ENCODE data around the gene PCDH9. TPM values are rescaled to one million over a fixed set of nuclear protein-coding genes. Genes with fewer than 3 reads are reported as not detected.

The PCDH9 gene
- total RNA-seq, 1 donor from 2014 or later: 20.2 TPM

DNA sequence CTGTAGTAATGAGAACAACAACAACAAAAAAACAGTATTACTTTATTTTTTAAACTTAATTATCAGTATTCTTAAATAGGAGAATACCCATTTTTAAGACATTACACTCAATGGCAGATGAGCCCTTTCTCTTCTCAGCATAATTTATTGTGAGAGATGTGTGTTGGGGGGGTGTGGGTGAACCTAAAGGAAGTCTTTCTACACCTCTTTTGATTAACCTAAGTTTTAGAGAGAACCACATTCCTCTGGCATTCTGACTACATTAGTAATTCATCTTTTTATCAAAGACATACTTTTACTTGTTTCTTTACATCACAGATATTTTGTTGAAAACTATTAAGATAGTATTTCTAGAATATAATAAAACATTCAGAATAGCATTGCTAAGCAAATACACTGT lies 890.9 kb downstream of the PCDH9 start:
- Mint-ChIP-seq H3K27me3 (no peaks in the 10 kb centered on the region), H3K4me1 (ENCODE audit: unreplicated experiment) (peaks cover 3% of the 10 kb centered on the region), H3K4me3 (no peak overlapping the region), H3K36me3 (no peaks in the 10 kb centered on the region), H3K9me3 (no peaks in the 10 kb centered on the region), H3K27ac (no peak overlapping the region)
- no peak for TF ChIP-seq CTCF (conservative IDR thresholded peaks at IDR 0.05)
- no peak for DNase-seq (ENCODE audit: extremely low spot score, unreplicated experiment)

DNA sequence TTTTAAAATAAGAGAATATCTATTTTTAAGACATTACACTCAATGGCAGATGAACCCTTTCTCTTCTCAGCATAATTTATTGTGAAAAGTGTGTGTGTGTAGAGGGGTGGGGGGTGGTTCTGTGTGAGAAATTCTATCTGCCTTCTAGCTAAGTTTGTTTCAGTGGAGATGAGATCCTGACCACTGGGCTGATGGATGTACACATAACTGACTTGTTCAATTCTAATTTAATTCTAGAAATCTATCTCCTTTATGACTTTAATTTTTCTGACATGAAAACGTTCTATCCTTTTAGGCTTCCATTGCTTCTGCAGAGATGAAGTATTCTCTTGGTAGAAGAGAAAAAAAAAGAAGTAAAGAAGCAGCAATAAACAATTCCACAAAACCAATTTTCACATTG lies 891.6 kb downstream of the PCDH9 start:
- H3K4me1 Mint-ChIP-seq (ENCODE audit: unreplicated experiment): peaks cover 3% of the 10 kb centered on the region
- TF ChIP-seq CTCF (conservative IDR thresholded peaks at IDR 0.05): no peak
- H3K36me3 Mint-ChIP-seq: no peaks in the 10 kb centered on the region
- H3K27me3 Mint-ChIP-seq: no peaks in the 10 kb centered on the region
- no peak overlapping the region for H3K4me3 Mint-ChIP-seq
- DNase-seq (ENCODE audit: extremely low spot score, unreplicated experiment): no peak
- H3K9me3 Mint-ChIP-seq: no peaks in the 10 kb centered on the region
- no peak overlapping the region for H3K27ac Mint-ChIP-seq

DNA sequence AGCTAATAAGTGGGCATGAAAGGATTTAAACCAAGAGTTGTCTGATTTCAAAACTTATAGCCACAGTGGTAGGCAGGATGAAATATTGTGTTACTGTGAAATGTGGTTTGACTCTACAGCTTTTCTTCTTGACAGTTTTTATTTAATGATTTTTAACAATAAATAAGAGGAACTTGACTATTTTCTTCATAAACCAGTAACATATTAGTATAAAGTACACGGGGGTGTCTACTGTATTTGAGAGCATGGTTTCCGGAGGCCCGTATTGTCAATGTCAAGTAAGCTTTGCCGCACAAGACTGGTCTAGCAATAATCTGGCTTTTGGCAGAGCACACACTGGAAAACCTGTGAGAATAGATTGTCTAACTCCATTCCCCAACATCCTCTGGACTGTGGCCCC lies 894.5 kb downstream of the PCDH9 start:
- Mint-ChIP-seq H3K27me3 (no peaks in the 10 kb centered on the region), H3K27ac (no peak overlapping the region), H3K4me1 (ENCODE audit: unreplicated experiment) (no peaks in the 10 kb centered on the region), H3K4me3 (no peak overlapping the region), H3K9me3 (no peaks in the 10 kb centered on the region), H3K36me3 (no peaks in the 10 kb centered on the region)
- DNase-seq (ENCODE audit: extremely low spot score, unreplicated experiment): no peak
- no peak for TF ChIP-seq CTCF (conservative IDR thresholded peaks at IDR 0.05)

DNA sequence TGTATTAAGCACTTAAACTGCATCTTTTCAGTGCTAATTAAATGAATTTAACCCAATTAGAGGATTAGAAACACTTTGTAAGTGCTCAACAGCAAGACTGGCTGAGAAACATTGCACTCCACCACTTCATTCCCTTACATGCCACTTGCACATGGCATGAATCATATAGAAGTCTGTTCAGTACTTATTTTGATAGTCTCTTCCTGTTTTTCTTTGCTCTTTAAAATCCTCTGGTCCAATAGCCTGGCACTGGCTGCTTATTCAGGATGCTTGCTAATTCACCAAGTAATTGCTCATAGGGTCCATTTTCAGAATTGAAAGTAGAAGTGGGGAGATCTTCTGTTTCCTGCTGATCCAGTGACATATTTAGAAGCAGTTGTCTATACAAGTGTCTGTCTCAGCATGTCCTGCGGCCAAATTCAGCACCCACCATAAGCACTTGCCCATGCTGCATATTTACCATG lies 900.1 kb downstream of the PCDH9 start:
- Mint-ChIP-seq H3K36me3 (no peaks in the 10 kb centered on the region), H3K4me1 (ENCODE audit: unreplicated experiment) (peaks cover 5% of the 10 kb centered on the region), H3K9me3 (peaks cover 4% of the 10 kb centered on the region), H3K27me3 (no peaks in the 10 kb centered on the region), H3K4me3 (no peak overlapping the region), H3K27ac (no peak overlapping the region)
- no peak for TF ChIP-seq CTCF (conservative IDR thresholded peaks at IDR 0.05)
- no peak for DNase-seq (ENCODE audit: extremely low spot score, unreplicated experiment)

DNA sequence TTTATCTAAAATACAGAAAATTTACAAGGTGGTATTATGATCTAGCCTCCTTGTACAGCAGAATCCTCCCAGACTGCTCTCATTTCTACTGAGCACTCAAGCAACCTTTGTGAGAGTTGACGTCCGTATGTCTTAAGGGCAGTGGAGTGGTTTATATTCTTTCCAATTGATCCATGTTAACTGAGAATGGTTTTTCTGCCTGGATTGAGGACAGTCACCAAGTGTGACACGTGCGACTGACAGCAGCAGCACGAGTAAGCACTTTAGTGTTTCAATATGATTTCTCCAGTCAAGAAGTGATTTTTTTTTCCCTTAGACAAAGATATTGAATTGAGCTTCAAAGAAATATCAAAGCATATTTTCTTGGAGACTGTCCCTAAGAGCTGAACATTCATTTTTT lies 901.7 kb downstream of the PCDH9 start:
- Mint-ChIP-seq H3K27me3 (no peaks in the 10 kb centered on the region), H3K9me3 (peaks cover 4% of the 10 kb centered on the region), H3K4me3 (no peak overlapping the region), H3K4me1 (ENCODE audit: unreplicated experiment) (peaks cover 5% of the 10 kb centered on the region), H3K36me3 (no peaks in the 10 kb centered on the region), H3K27ac (no peak overlapping the region)
- DNase-seq (ENCODE audit: extremely low spot score, unreplicated experiment): no peak
- TF ChIP-seq CTCF (conservative IDR thresholded peaks at IDR 0.05): no peak

DNA sequence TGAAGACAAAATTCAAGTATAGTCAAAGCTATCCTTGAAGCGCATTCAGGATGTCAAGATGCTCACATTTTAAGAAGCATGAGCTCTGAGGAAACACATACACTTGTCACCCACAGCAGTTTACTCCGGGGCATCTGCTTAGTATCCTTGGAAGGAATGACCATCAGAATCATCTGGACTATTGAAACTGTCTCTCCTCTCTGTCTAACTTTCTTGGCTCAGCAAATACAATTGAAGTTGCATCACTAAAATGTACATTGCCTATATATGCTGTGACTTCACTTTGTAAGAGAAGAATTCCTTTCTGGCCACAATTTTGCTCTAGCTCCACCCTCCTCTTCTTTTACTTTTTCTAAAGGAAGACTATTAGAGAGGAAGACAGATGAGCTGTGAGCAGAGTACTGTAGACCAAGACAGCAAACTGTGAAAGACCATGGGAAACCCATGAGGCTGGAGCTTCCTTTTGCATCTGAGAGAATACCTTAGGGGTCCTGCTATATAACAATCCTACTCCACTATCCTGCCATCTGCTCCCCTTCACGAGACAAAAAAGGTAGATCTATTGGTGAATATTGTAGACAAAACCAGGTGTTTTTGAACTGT lies 906.3 kb downstream of the PCDH9 start:
- Mint-ChIP-seq H3K4me1 (ENCODE audit: unreplicated experiment) (no peaks in the 10 kb centered on the region), H3K27me3 (no peaks in the 10 kb centered on the region), H3K4me3 (no peak overlapping the region), H3K9me3 (peaks cover 5% of the 10 kb centered on the region), H3K36me3 (no peaks in the 10 kb centered on the region), H3K27ac (no peak overlapping the region)
- DNase-seq (ENCODE audit: extremely low spot score, unreplicated experiment): no peak
- TF ChIP-seq CTCF (conservative IDR thresholded peaks at IDR 0.05): no peak

Data from type B pancreatic cell (in vitro differentiated cells).